Activated CD4-positive, alpha-beta T cell treated with anti-CD3 and anti-CD28 coated beads, Interleukin-2, amount 10 ng/mL, durations not matched to agents 24 days and 14 days (primary cell): ENCODE measurements around the gene ZNF414. TPM values are rescaled to one million over a fixed set of nuclear protein-coding genes. Genes with fewer than 3 reads are reported as not detected.

Experiments
- DNase-seq: peaks from one replicate; pipeline ENCODE4 v3.0.0; 2022
- H3K27ac Mint-ChIP-seq: one replicate; pipeline ENCODE4 v1.8.0; 2022; ENCODE audit warnings: mild to moderate bottlenecking, mixed read lengths
- H3K27me3 Mint-ChIP-seq: one replicate; pipeline ENCODE4 v1.8.0; 2022; ENCODE audit warnings: mixed read lengths
- H3K36me3 Mint-ChIP-seq: one replicate; pipeline ENCODE4 v1.8.0; 2022; ENCODE audit warnings: low read depth, mild to moderate bottlenecking, mixed read lengths
- H3K4me1 Mint-ChIP-seq: one replicate; pipeline ENCODE4 v1.8.0; 2021; ENCODE audit warnings: mixed read lengths
- H3K4me3 Mint-ChIP-seq: one replicate; pipeline ENCODE4 v1.8.0; 2022; ENCODE audit warnings: mild to moderate bottlenecking, moderate library complexity, mixed read lengths
- H3K9me3 Mint-ChIP-seq: one replicate; pipeline ENCODE4 v1.8.0; 2021; ENCODE audit warnings: mixed read lengths
- intact Hi-C: fragments of 100-400 bp; cut with micrococcal nuclease; formaldehyde crosslinking; loops from one replicate; pipeline ENCODE4 v1.15.1; 2023
- total RNA-seq: library from RNA; stranded (reverse); gene quantifications from 2 replicates; pipeline ENCODE4 v1.2.3, GENCODE V29; 2022

The ZNF414 gene
- total RNA-seq, 1 donor from 2014 or later, result 25.6 TPM

- H3K36me3 Mint-ChIP-seq, result peaks cover 52% of the 10 kb centered on the region
- no peak for DNase-seq
- intact Hi-C loops, result no loop called here
- peaks cover 39% of the 10 kb centered on the region for H3K4me1 Mint-ChIP-seq
- H3K27me3 Mint-ChIP-seq, result no peaks in the 10 kb centered on the region
- peak overlapping the region; percentile 8 for H3K27ac Mint-ChIP-seq
- H3K4me3 Mint-ChIP-seq, result no peak overlapping the region
- H3K9me3 Mint-ChIP-seq, result no peaks in the 10 kb centered on the region
Measured at GRCh38 chr19:8460516-8461298, 53.3 kb downstream of the ZNF414 start.

Other genes with a start within 250 kb of the ZNF414 start
- gene CD320, start 205.8 kb downstream of the ZNF414 start, total RNA-seq, result 110 and 113 TPM in 2 replicates
- gene NDUFA7, start 192.8 kb downstream of the ZNF414 start, total RNA-seq, result 52.9 and 54.3 TPM in 2 replicates
- gene RPS28, start 192.7 kb downstream of the ZNF414 start, total RNA-seq, result 2,054 and 2,121 TPM in 2 replicates
- 0.85 and 1.5 TPM in 2 replicates for gene KANK3, start 170.9 kb downstream of the ZNF414 start, total RNA-seq
- 4.0 and 4.1 TPM in 2 replicates for gene ANGPTL4, start 150.0 kb downstream of the ZNF414 start, total RNA-seq
- 69.4 and 74.0 TPM in 2 replicates for gene RAB11B, start 123.8 kb downstream of the ZNF414 start, total RNA-seq
- 7.9 and 8.8 TPM in 2 replicates for gene MARCHF2, start 100.9 kb downstream of the ZNF414 start, total RNA-seq
- 349 and 352 TPM in 2 replicates for gene HNRNPM, start 69.2 kb downstream of the ZNF414 start, total RNA-seq
- gene PRAM1, start 11.5 kb downstream of the ZNF414 start, total RNA-seq, result 0.33 and 0.38 TPM in 2 replicates
- 33.0 and 37.9 TPM in 2 replicates for gene MYO1F, start 63.3 kb upstream of the ZNF414 start, total RNA-seq
- 2.4 and 2.5 TPM in 2 replicates for gene ADAMTS10, start 96.5 kb upstream of the ZNF414 start, total RNA-seq
- gene NFILZ, start 116.5 kb upstream of the ZNF414 start, total RNA-seq, result not detected in 2 replicates
- gene ACTL9, start 184.6 kb upstream of the ZNF414 start, total RNA-seq, result not detected in 2 replicates
- gene OR2Z1, start 207.5 kb upstream of the ZNF414 start, total RNA-seq, result not detected in 2 replicates